Measurements from ENCODE around the gene PCDH18.
"Not testable (repeated sequence)": the region's sequence is repeated elsewhere in the genome, so short reads cannot be mapped to it uniquely, and the experiment has no call there.

DNA sequence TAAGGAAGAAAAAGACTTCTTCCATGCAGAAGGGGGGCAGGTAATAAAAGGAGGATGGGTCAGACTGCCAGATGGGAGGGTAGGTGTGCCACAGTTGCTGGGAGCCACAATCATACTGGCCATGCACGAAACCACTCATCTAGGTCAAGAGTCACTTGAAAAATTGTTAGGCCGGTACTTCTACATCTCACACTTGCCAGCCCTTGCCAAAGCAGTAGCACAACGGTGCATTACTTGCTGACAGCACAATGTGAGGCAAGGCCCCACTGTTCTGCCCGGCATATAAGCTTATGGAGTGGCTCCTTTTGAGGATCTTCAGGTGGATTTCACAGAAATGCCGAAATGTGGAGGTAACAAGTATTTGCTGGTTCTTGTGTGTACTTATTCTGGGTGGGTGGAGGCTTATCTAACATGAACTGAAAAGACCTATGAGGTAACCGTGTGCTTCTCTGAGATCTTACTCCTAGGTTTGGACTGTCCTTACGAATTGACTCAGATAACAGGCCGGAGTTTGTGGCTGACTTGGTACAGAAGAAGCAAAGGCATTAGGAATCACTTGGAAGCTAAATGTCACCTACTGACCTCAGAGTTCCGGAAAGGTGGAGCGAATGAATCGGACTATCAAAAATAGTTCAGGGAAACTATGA is 48.9 kb downstream of the PCDH18 start:
- TF ChIP-seq, protein P1, sequence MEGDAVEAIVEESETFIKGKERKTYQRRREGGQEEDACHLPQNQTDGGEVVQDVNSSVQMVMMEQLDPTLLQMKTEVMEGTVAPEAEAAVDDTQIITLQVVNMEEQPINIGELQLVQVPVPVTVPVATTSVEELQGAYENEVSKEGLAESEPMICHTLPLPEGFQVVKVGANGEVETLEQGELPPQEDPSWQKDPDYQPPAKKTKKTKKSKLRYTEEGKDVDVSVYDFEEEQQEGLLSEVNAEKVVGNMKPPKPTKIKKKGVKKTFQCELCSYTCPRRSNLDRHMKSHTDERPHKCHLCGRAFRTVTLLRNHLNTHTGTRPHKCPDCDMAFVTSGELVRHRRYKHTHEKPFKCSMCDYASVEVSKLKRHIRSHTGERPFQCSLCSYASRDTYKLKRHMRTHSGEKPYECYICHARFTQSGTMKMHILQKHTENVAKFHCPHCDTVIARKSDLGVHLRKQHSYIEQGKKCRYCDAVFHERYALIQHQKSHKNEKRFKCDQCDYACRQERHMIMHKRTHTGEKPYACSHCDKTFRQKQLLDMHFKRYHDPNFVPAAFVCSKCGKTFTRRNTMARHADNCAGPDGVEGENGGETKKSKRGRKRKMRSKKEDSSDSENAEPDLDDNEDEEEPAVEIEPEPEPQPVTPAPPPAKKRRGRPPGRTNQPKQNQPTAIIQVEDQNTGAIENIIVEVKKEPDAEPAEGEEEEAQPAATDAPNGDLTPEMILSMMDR (conservative IDR thresholded peaks at IDR 0.05; ENCODE audit: low read depth in 2 of 2), result not testable (repeated sequence)
- TF ChIP-seq, protein P2, sequence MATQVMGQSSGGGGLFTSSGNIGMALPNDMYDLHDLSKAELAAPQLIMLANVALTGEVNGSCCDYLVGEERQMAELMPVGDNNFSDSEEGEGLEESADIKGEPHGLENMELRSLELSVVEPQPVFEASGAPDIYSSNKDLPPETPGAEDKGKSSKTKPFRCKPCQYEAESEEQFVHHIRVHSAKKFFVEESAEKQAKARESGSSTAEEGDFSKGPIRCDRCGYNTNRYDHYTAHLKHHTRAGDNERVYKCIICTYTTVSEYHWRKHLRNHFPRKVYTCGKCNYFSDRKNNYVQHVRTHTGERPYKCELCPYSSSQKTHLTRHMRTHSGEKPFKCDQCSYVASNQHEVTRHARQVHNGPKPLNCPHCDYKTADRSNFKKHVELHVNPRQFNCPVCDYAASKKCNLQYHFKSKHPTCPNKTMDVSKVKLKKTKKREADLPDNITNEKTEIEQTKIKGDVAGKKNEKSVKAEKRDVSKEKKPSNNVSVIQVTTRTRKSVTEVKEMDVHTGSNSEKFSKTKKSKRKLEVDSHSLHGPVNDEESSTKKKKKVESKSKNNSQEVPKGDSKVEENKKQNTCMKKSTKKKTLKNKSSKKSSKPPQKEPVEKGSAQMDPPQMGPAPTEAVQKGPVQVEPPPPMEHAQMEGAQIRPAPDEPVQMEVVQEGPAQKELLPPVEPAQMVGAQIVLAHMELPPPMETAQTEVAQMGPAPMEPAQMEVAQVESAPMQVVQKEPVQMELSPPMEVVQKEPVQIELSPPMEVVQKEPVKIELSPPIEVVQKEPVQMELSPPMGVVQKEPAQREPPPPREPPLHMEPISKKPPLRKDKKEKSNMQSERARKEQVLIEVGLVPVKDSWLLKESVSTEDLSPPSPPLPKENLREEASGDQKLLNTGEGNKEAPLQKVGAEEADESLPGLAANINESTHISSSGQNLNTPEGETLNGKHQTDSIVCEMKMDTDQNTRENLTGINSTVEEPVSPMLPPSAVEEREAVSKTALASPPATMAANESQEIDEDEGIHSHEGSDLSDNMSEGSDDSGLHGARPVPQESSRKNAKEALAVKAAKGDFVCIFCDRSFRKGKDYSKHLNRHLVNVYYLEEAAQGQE (IDR thresholded peaks at IDR 0.05; ENCODE audit: unreplicated experiment), result not testable (repeated sequence)
- TF ChIP-seq POLR2AphosphoS5 (IDR thresholded peaks at IDR 0.05; ENCODE audit: low read depth); EZH2 (IDR thresholded peaks at IDR 0.05; ENCODE audit: low read depth, unreplicated experiment); EZH2phosphoT487 (IDR thresholded peaks at IDR 0.05; ENCODE audit: unreplicated experiment); CREB1 (CRISPR knock-in tag; IDR thresholded peaks at IDR 0.05; ENCODE audit: low read depth); ZNF331 (CRISPR knock-in tag; IDR thresholded peaks at IDR 0.05; ENCODE audit: low read depth); ZNF114 (CRISPR knock-in tag; IDR thresholded peaks at IDR 0.05); JUNB (IDR thresholded peaks at IDR 0.05; ENCODE audit: unreplicated experiment); STAT1 (IDR thresholded peaks at IDR 0.05; ENCODE audit: unreplicated experiment): not testable (repeated sequence)
- TF ChIP-seq, protein P3, sequence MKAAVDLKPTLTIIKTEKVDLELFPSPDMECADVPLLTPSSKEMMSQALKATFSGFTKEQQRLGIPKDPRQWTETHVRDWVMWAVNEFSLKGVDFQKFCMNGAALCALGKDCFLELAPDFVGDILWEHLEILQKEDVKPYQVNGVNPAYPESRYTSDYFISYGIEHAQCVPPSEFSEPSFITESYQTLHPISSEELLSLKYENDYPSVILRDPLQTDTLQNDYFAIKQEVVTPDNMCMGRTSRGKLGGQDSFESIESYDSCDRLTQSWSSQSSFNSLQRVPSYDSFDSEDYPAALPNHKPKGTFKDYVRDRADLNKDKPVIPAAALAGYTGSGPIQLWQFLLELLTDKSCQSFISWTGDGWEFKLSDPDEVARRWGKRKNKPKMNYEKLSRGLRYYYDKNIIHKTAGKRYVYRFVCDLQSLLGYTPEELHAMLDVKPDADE (IDR thresholded peaks at IDR 0.05), result not testable (repeated sequence)
